ENCODE results near the gene PPP1R9A.
A peak's percentile ranks its signal among the peaks of the same experiment; 100 is the strongest.

The PPP1R9A gene

GRCh38 chr7:94898340-94898739 lies 9.1 kb upstream of the PPP1R9A start:
- no peak for TF ChIP-seq CTCF (IDR thresholded peaks at IDR 0.05; ENCODE audit: low read depth, low read length)
- H3K4me3 ChIP-seq (ENCODE audit: low read depth, low read length): no peak overlapping the region

- H3K4me3 ChIP-seq (ENCODE audit: low read depth, low read length): no peak overlapping the region
- no peak for TF ChIP-seq CTCF (IDR thresholded peaks at IDR 0.05; ENCODE audit: low read depth, low read length)
Observed at GRCh38 chr7:94901981-94902380, 5.4 kb upstream of the PPP1R9A start.

- no peak overlapping the region for H3K4me3 ChIP-seq (ENCODE audit: low read depth, low read length)
- no peak for TF ChIP-seq CTCF (IDR thresholded peaks at IDR 0.05; ENCODE audit: low read depth, low read length)
Observed at GRCh38 chr7:94903971-94904370, 3.4 kb upstream of the PPP1R9A start.

GRCh38 chr7:94904982-94905381 lies 2.4 kb upstream of the PPP1R9A start:
- no peak overlapping the region for H3K4me3 ChIP-seq (ENCODE audit: low read depth, low read length)
- TF ChIP-seq CTCF (IDR thresholded peaks at IDR 0.05; ENCODE audit: low read depth, low read length): no peak

- no peak overlapping the region for H3K4me3 ChIP-seq (ENCODE audit: low read depth, low read length)
Observed at GRCh38 chr7:94906065-94906851, 1.1 kb upstream of the PPP1R9A start.

GRCh38 chr7:94907811-94908322 lies 473 bp downstream of the PPP1R9A start:
- TF ChIP-seq CTCF (IDR thresholded peaks at IDR 0.05; ENCODE audit: low read depth, low read length): no peak
- H3K4me3 ChIP-seq (ENCODE audit: low read depth, low read length): peak overlapping the region; percentile 43

More at GRCh38 chr7:94906065-94906851, 1.1 kb upstream of the PPP1R9A start:
- no peak for TF ChIP-seq CTCF (IDR thresholded peaks at IDR 0.05; ENCODE audit: low read depth, low read length)

Measured in WI38 (cell line).